GM21825 (cell line): ENCODE data around the gene DSCAML1.
A peak's percentile ranks its signal among the peaks of the same experiment; 100 is the strongest.

ENCODE experiments used
- ATAC-seq: cut with Tn5 transposase; IDR thresholded peaks from one replicate; pipeline ENCODE4 v1.9.1; 2021; ENCODE audit warnings: mild to moderate bottlenecking, moderate library complexity; ENCODE audit not compliant: unreplicated experiment

DSCAML1 gene

GRCh38 chr11:117831661-117832415, 34.8 kb upstream of the DSCAML1 start:
- no peak for ATAC-seq

DNA sequence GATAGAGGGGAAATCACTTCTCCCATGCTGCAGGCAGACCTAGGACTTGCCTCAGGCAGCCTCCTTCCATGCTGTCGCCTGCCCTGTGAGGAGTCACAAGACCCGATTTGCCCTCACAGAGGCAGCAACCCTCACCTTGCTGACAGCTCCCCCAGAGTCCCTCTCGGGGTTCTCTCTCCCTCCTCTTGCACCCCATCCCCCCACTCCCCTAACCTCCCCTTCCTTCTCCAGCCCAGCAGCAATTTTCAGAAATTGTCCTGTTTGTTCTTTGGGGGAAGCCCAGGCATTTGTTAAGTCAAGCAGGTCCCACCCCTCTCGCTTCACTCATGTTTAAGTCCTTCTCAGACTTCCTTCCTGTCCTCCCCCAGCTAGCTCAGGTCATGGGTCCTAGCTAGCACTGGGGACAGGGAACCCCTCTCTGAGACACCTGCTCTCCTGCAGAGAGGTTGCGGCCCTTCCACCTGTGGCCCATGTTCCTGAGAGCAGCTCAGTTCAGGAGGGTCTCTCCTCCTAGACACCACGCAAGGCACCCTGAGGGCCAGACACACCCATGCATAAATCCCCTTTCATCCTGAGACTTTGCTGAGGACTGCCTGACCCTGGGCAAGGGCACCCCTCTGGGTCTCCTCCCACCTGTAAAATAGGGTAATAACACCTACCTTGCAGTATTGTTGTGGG, 33.8 kb upstream of the DSCAML1 start:
- ATAC-seq, result no peak

GRCh38 chr11:117830072-117830471, 33.1 kb upstream of the DSCAML1 start:
- no peak for ATAC-seq

GRCh38 chr11:117829369-117829725, 32.3 kb upstream of the DSCAML1 start:
- no peak for ATAC-seq

DNA sequence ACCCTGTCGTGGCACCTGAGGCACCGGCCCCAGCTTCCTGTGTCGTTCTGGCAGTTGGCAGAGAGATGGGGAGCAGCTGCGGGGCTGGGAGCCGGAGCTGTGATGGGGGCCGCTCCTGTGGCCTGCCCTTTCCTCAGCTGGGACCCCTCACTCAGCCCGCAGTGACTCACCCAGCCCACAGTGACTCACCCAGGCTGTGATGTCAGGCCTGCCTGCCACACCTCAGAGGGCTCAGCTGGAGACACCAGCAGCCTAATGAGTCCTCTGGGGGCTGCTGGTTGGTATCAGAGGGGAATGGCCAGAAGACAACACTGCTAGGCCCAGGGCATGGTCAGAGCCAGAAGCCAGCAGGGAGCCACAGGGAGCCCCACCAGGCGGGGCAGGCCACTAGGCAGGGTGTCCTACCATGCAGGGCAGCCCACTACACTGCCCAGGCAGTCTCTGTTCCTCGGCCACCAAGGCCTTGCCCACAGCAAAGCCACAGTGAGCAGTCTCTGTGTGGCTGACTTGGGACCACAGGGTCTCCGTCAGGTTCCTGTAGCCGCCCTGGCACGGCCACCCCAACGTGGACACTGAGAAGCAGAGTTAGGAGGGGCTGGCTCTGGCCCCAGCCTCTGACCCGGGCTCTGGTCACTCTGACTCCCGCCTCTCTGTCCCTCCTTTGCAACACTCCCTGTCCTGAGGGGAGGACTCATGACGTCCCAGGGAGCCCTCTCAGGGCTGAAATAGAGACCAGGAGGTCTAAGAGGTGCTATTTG, 31.8 kb upstream of the DSCAML1 start:
- peak; percentile 66 for ATAC-seq

DNA sequence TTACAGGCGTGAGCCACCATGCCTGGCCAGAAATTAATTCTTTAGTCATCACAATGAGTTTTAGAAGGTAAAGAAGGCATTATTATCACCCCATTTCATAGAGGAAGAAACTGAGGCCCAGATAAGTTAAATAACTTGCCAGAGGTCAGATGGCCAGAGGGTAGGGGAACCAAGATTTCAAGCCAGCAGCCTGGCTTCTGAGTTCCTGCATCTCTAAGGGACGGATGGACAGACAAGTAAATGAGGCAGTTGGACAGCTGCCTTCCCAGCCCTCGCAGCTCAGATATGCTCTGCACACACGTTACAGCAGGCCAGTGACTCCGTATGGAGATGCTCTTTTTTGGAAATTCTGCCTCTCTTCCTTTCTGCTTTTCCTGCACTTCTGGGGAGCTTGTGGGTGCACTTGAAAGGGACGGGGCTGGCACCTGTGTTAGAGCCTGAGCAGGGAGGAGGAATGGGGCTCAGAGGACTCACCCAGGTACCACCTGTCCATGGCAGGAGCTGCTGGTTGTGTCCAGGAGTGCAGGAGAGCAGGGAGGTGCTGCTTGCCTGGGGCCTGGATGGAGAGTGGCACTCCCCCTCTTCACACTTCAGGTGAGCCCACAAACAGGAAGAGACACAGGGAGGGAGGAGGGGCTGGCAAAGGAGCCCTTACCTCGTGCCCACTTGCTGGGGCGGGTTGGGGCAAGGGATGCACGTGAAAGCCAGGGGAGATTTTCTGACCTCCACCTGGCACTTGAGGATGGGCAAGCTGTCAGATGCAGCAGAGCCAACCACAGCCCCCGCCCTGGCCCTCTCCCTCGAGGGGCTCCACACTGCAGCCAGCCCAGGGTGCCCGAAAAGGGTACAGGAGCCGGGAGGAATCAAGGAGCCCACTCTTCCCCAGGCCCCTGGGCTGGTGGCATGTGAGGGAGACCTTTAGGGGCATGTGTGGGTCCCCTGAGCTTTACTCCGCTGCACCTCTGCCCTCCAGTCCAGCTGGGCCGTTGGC, 30.8 kb upstream of the DSCAML1 start:
- ATAC-seq, result no peak

- no peak for ATAC-seq
Measured at GRCh38 chr11:117826832-117827231, 29.8 kb upstream of the DSCAML1 start.

GRCh38 chr11:117826190-117826570, 29.2 kb upstream of the DSCAML1 start:
- ATAC-seq, result no peak

GRCh38 chr11:117825538-117826189, 28.6 kb upstream of the DSCAML1 start:
- ATAC-seq, result no peak

- ATAC-seq, result no peak
Measured at GRCh38 chr11:117824571-117825537, 27.8 kb upstream of the DSCAML1 start, which contains the start of gene FXYD2. Gene FXYD2, minus strand, starts transcription at chr11:117824744. Its CDS starts 66 bp downstream, at chr11:117824678.

DNA sequence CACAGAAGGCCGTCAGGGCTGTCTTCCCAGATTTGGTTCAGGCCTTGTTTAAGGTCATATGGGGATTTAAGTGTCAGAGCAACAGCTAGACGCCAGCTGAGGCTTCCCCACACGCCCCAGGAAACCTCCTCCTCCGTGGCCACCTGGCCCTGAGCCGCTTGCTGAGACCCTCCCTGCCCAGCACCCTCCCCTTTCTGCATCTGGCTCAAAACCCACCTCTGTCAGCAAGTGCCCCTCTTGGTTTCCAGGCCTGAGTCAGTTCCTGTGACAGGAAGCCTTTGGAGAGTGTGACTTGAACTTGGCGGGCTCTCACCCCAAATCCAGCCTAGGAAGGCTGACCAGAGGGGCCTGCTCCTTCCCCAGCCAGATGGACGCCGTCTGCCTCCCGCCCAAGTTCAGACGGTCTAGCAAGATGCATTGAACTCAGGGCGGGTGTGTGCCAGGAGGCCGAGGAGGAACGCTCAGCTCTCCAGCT, 27.0 kb upstream of the DSCAML1 start:
- no peak for ATAC-seq

DNA sequence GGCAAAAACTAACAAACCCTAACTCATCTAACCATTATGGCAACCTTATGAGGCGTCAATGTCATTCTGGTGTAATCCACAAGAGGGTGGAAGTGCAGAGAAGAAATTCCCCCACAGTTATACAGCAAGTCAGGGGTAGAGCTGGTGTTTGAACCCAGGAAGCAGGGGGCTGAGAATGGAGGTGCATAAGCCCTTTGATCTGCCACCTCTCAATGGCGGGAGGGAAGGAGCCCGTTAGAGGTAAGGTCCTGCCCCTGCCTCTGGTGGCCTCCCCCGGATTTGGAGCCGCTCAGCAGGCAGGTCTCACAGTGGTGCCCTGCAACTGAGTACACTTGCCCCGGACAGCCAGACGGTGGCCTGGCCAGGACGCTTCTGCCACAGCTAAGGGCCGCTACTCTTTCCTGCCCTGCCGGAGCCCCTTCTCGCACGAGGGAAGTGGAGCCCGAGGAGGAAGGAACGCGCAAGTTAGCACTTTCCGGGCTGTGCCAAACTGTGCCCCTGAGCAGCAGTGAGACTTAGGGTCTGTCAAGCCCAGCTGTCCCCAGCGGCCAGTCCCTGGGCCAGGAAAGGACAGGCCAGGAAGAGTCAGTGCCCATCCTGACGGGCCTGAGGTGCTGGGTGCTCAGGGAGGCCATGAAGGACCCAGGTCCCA, 26.4 kb upstream of the DSCAML1 start:
- ATAC-seq, result no peak

DNA sequence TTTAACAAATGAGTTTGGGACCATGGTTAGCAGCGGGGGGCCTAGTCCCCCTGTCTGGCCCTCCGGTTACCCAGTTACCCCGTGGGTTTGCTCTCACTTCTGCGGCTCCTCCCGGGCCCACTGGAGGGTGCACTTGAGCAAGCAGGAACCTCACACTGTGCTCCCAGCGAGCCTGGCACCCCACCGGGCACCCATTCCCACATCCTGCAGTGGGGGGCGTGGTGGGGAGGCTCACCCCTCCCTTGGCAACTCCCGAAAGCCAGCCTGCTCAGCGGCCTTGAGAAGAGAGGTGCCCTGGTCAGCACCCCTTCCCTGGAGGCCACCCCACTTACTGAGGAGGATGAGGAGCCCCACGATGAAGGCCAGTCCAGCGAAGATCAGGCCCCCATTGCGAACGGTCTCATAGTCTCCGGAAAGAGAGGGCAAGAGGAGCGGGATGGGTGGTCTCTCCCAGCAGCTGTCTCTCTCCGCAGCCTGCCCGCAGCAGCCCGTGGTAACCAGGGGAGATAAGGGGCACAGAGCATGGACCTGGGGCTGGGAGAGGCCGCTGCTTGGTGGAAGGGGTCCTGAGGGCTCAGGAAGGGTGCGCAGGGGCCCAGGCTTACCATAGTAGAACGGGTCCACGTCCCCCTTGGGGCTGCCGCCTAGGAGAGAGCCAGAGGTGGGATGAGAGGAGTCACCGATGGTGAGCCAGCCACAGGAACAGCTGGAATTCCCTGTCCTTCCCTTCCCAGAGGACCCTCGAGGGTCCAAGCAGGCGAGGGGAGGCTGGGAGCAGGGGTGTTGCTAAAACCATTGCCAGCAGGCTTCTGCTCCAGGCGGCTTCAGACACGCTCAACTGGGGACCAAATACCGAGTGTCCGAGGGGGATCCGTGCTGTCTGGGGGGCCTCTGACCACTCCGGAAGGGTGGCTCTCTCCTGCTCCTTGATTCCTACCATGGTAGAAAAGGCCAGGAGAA, 25.3 kb upstream of the DSCAML1 start:
- no peak for ATAC-seq

DNA sequence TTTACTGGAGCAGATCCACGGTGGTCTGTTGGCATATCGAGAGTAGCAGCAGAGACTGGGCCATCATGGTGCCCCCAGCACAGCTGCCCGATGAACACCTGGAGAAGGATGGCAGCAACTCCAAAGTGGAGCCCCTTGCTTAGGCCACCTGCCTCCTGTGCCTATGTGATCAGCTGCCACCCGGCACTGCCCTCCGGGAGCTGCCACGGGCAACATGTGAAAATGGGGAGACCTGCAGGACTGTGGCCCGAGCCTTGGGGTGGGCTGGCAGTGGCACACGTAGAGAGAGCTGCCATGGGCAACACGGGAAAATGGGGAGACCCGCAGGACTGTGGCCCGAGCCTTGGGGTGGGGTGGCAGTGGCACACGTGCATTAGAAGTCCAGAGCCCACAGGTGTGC, 24.4 kb upstream of the DSCAML1 start:
- no peak for ATAC-seq

DNA sequence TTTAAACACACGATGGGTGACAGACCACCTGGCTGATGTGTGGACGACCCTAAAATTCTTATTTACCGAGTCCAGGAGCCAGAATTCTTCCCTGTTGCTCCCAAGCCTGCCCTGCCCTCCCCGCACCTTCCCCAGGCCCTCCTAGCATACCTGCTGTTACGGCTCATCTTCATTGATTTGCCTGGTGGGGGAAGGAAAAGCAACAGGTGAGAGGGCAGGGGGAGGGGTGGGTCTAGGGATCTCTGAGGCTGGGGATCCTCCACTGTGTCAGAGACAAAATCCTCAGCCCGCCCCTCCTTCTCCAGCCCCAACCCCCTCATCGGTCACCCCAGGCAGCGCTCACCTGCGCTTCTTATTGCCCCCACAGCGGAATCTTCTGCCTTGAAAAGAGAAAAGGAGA, 23.5 kb upstream of the DSCAML1 start:
- no peak for ATAC-seq

DNA sequence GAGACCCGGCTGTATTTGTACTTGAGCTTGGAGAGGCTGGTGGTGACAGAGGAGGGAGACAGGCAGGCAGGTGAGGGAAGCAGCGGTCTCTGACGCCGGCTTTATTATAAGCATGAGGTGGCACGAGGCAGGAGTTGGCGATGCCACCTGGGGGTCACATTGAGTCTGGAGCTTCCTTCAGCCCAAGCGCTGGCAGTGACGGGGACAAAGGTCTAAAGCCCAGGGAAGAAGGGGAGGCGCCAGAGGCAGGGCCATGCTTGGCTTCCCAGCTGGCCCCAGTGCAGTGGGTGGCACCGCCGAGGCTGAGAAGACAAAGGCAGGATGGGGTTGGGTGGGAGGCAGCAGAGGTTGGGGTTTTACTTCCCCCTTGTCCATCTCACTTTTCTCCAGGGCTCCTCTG, 23.1 kb upstream of the DSCAML1 start:
- no peak for ATAC-seq
